ENCODE results near the gene PUM1.

DNA sequence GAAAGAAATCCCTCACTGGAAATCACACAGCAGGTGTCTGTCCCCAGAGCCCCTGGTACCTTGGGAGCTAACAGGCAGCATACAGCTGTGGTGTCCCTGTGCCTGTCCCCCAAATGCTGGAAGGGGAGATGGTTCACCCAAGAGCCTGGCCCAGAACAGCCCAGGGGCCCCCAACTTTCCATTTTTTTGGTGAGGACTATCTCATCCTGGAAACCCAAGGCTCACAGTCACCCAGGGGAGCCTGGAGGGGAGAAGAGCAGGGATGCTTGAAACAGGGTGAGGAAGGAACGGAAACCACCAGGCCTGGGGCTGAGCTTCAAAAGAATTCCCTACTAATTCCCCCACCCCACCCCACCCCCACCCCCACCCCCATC is 160.6 kb downstream of the PUM1 start:
- TF ChIP-seq, protein P1, sequence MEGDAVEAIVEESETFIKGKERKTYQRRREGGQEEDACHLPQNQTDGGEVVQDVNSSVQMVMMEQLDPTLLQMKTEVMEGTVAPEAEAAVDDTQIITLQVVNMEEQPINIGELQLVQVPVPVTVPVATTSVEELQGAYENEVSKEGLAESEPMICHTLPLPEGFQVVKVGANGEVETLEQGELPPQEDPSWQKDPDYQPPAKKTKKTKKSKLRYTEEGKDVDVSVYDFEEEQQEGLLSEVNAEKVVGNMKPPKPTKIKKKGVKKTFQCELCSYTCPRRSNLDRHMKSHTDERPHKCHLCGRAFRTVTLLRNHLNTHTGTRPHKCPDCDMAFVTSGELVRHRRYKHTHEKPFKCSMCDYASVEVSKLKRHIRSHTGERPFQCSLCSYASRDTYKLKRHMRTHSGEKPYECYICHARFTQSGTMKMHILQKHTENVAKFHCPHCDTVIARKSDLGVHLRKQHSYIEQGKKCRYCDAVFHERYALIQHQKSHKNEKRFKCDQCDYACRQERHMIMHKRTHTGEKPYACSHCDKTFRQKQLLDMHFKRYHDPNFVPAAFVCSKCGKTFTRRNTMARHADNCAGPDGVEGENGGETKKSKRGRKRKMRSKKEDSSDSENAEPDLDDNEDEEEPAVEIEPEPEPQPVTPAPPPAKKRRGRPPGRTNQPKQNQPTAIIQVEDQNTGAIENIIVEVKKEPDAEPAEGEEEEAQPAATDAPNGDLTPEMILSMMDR (IDR thresholded peaks at IDR 0.05) = no peak
- TF ChIP-seq POLR2A (IDR thresholded peaks at IDR 0.05) = no peak

Measured in adrenal gland (tissue), 5 donors.